Panc1 (cell line): Measurements from ENCODE around the gene LPP.

ENCODE experiments used
- POLR2AphosphoS5 ChIP-seq: IDR thresholded peaks from 2 replicates; pipeline ENCODE4 v1.6.1; 2012; ENCODE audit warnings: mild to moderate bottlenecking, low read depth, low read length, moderate library complexity
- TF ChIP-seq, protein P1 (sequence below): fragments of 450-650 bp; IDR thresholded peaks from 2 replicates; pipeline ENCODE4 v1.5.1; 2017; ENCODE audit warnings: mild to moderate bottlenecking

- TF ChIP-seq POLR2AphosphoS5: no peak
- TF ChIP-seq, protein P1, sequence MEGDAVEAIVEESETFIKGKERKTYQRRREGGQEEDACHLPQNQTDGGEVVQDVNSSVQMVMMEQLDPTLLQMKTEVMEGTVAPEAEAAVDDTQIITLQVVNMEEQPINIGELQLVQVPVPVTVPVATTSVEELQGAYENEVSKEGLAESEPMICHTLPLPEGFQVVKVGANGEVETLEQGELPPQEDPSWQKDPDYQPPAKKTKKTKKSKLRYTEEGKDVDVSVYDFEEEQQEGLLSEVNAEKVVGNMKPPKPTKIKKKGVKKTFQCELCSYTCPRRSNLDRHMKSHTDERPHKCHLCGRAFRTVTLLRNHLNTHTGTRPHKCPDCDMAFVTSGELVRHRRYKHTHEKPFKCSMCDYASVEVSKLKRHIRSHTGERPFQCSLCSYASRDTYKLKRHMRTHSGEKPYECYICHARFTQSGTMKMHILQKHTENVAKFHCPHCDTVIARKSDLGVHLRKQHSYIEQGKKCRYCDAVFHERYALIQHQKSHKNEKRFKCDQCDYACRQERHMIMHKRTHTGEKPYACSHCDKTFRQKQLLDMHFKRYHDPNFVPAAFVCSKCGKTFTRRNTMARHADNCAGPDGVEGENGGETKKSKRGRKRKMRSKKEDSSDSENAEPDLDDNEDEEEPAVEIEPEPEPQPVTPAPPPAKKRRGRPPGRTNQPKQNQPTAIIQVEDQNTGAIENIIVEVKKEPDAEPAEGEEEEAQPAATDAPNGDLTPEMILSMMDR: no peak
Measured at GRCh38 chr3:188286087-188286513, 132.1 kb downstream of the LPP start.
